GM12878 (cell line): Measurements from ENCODE around the gene TEPSIN. TPM values are rescaled to one million over a fixed set of nuclear protein-coding genes. Genes with fewer than 3 reads are reported as not detected.

Source experiments
- ATF3 ChIP-seq: IDR thresholded peaks from 2 replicates; pipeline ENCODE4 v1.6.1; 2011; ENCODE audit warnings: low read depth, mild to moderate bottlenecking, low read length, moderate library complexity, borderline replicate concordance; ENCODE audit errors: extremely low read depth
- BACH1 ChIP-seq: fragments of 450-650 bp; IDR thresholded peaks from 2 replicates; pipeline ENCODE4 v1.6.1; 2017; ENCODE audit warnings: mild to moderate bottlenecking, borderline replicate concordance
- CBFB ChIP-seq: IDR thresholded peaks from 2 replicates; pipeline ENCODE4 v1.6.1; 2016; ENCODE audit warnings: antibody characterized with exemption, low read depth
- EED ChIP-seq: sonication (generic); IDR thresholded peaks from 2 replicates; pipeline ENCODE4 v1.6.1; 2016; ENCODE audit warnings: antibody characterized with exemption, low read depth
- GABPA ChIP-seq: IDR thresholded peaks from 2 replicates; pipeline ENCODE4 v1.6.1; 2014; ENCODE audit warnings: antibody characterized with exemption, low read depth, mild to moderate bottlenecking, inconsistent platforms
- IKZF1 ChIP-seq: fragments of 450-650 bp; conservative IDR thresholded peaks from 2 replicates; pipeline ENCODE4 v1.6.1; 2017; ENCODE audit warnings: antibody characterized with exemption, mild to moderate bottlenecking
- IKZF2 ChIP-seq, 2 experiments: fragments of 450-650 bp; IDR thresholded peaks; 2 replicates each; pipeline ENCODE4 v1.6.1; 2017; ENCODE audit warnings: mild to moderate bottlenecking in 2 of 2, moderate library complexity in 2 of 2
- JUNB ChIP-seq: IDR thresholded peaks from 2 replicates; pipeline ENCODE4 v1.6.1; 2016; ENCODE audit warnings: antibody characterized with exemption, mild to moderate bottlenecking
- MEF2A ChIP-seq: IDR thresholded peaks from 2 replicates; pipeline ENCODE4 v1.6.1; 2011; ENCODE audit warnings: low read depth, mild to moderate bottlenecking, low read length, moderate library complexity; ENCODE audit not compliant: insufficient read depth
- PAX5 ChIP-seq: IDR thresholded peaks from 2 replicates; pipeline ENCODE4 v1.6.1; 2011; ENCODE audit warnings: low read depth, low read length, borderline replicate concordance
- PML ChIP-seq: IDR thresholded peaks from 2 replicates; pipeline ENCODE4 v1.6.1; 2012; ENCODE audit warnings: low read length, inconsistent platforms
- PRDM15 ChIP-seq: fragments of 450-650 bp; formaldehyde crosslinking; IDR thresholded peaks from 2 replicates; pipeline ENCODE4 v1.4.0; 2020; ENCODE audit warnings: mild to moderate bottlenecking, moderate library complexity
- REST ChIP-seq: IDR thresholded peaks from 2 replicates; pipeline ENCODE4 v1.6.1; 2012; ENCODE audit warnings: mild to moderate bottlenecking, low read depth, low read length
- STAT3 ChIP-seq: IDR thresholded peaks from 2 replicates; pipeline ENCODE4 v1.6.1; 2011; ENCODE audit warnings: low read depth, low read length, improper control_type of control experiment
- SUPT20H ChIP-seq: IDR thresholded peaks from 2 replicates; pipeline ENCODE4 v1.6.1; 2011; ENCODE audit warnings: low read depth, mild to moderate bottlenecking, low read length, moderate library complexity, borderline replicate concordance; ENCODE audit not compliant: control insufficient read depth
- USF1 ChIP-seq: IDR thresholded peaks from 2 replicates; pipeline ENCODE4 v1.6.1; 2011; ENCODE audit warnings: borderline replicate concordance, low read depth, mild to moderate bottlenecking, moderate library complexity, mixed read lengths, low read length; ENCODE audit not compliant: insufficient read depth; ENCODE audit errors: extremely low read length
- WRNIP1 ChIP-seq: IDR thresholded peaks from 2 replicates; pipeline ENCODE4 v1.6.1; 2011; ENCODE audit warnings: low read depth, low read length, improper control_type of control experiment, borderline replicate concordance
- YY1 ChIP-seq: IDR thresholded peaks from 2 replicates; pipeline ENCODE4 v1.6.1; 2011; ENCODE audit warnings: low read depth, mild to moderate bottlenecking, low read length
- ZNF24 ChIP-seq: fragments of 450-650 bp; IDR thresholded peaks from 2 replicates; pipeline ENCODE4 v1.6.1; 2017; ENCODE audit warnings: antibody characterized with exemption, mild to moderate bottlenecking
- ZZZ3 ChIP-seq: IDR thresholded peaks from 2 replicates; pipeline ENCODE4 v1.6.1; 2011; ENCODE audit warnings: low read depth; ENCODE audit not compliant: control insufficient read depth, insufficient read length
- polyA plus RNA-seq, 11 experiments: library from polyadenylated mRNA; depleted of rRNA in 4 of 11; unstranded in 6 of 11; stranded (reverse) in 5 of 11; fragments of >200 nt; fragmentation: Nextera tagmentation in 4 of 11; fragmentation: Illumina TruSeq in 1 of 11; extraction: Ambion mirVana in 4 of 11; extraction: Trizol in 1 of 11; gene quantifications; 1 replicate in 1 of 11; 2 replicates in 10 of 11; pipeline versions ENCODE4 v1.2.1 to v1.2.3, GENCODE V29; 2011 to 2016; ENCODE audit warnings: inconsistent platforms in 2 of 11, missing spikeins in 2 of 11, low read depth in 1 of 11
- total RNA-seq, 4 experiments: library from RNA; depleted of rRNA in 3 of 4; stranded (reverse); fragments of >200 nt in 3 of 4; fragmentation: Illumina TruSeq in 1 of 4; extraction: Trizol in 1 of 4; gene quantifications; 2 replicates each; pipeline versions ENCODE4 v1.2.1 to v1.2.3, GENCODE V29; 2013 to 2021
- TF ChIP-seq, protein P1 (sequence below): fragments of 450-650 bp; IDR thresholded peaks from 2 replicates; pipeline ENCODE4 v1.6.1; 2016; ENCODE audit warnings: mild to moderate bottlenecking

Gene TEPSIN
- total and polyA plus RNA-seq, 10 of the 15 experiments (the other 5 are each of a cell fraction or from before 2014, with no cell fraction given): 0.87 to 36.7 (median 5.3) TPM

GRCh38 chr17:81245024-81245664 is 6.3 kb upstream of the TEPSIN start (continued):
- TF ChIP-seq PRDM15 (CRISPR knock-in tag) (no peak), WRNIP1 (no peak), BACH1 (peak; percentile 87; the same call in 1 of the 2 replicates), ATF3 (no peak), ZZZ3 (no peak), STAT3 (no peak), PAX5 (peak; percentile 98), PML (peak; percentile 72; the same call in 1 of the 2 replicates), YY1 (peak; percentile 49; the same call in 1 of the 2 replicates), IKZF1 (peak; percentile 79), REST (no peak), JUNB (peak; percentile 97), EED (peak; percentile 88), GABPA (no peak), MEF2A (0 out of 2 replicates have a peak, but pooled peaks have one; percentile 13), IKZF2 (IDR thresholded peaks at IDR 0.05) (peak; percentile 75 to 80), CBFB (no peak), ZNF24 (no peak), SUPT20H (no peak), USF1 (no peak)
- TF ChIP-seq, protein P1, sequence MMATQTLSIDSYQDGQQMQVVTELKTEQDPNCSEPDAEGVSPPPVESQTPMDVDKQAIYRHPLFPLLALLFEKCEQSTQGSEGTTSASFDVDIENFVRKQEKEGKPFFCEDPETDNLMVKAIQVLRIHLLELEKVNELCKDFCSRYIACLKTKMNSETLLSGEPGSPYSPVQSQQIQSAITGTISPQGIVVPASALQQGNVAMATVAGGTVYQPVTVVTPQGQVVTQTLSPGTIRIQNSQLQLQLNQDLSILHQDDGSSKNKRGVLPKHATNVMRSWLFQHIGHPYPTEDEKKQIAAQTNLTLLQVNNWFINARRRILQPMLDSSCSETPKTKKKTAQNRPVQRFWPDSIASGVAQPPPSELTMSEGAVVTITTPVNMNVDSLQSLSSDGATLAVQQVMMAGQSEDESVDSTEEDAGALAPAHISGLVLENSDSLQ: peak; percentile 41; the same call in 1 of the 2 replicates
